NCI-H1092 treated with DMSO at 0.1 percent for 48 hours (cell line): ENCODE measurements around the gene INSRR.
A peak's percentile ranks its signal among the peaks of the same experiment; 100 is the strongest.

Source experiments
- DNase-seq: peaks from one replicate; lab custom pipeline; 2025; lab: John Stamatoyannopoulos, UW

INSRR gene

DNA sequence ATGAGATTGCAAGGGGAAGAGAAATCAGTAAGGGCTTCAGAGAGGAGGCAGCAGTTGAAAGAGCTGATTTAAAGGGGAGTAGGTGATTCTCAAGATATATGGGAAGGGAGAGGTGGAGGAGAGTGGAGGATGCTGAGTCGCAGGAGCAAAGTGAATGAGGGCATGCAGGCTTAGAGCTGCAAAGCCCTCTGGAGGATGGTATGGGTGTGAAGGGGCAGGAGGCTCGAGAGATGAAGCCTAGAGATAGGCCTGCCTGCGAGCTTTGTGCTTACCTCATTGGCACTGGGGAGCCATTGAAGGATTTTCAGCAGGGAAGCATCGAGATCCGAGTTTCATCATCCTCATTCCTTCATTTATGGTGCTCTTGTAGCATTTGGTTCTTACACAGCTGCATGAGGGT lies 26.5 kb downstream of the INSRR start:
- DNase-seq: no peak

DNA sequence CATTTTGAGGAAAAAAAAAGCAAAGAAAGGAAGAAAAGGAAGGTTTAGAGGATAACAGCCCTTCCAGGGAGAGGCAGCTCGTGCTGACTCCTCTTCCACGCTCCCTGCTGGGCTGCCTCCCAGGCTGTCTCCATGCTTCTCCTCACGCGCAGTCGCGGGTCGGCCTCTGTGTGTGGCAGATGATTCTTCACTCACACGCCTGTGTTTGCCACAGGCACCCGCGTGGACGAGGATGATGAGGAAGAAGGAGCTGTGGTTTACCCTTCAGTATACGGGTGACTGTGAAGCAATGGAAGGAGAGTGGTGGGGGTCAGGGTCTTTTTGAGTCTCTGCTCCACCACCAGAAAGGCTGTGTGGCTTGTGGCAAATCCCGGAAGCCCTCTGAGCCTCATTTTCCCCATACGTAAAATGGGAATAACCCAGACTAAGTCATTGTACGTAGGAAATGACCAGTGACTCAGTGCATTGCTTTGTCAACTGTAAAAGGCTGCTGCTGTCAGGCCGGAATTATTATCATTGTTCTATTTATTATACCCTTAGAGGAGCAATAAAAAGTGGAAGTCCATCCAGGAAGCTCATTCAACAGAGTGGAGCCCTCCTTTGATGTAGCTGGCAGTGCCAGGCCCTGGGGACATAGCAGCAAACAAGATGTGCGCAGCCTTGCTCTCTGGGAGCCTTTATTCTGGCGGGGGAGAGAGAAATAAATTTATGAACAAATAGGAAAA lies 30.4 kb downstream of the INSRR start:
- DNase-seq: no peak

DNA sequence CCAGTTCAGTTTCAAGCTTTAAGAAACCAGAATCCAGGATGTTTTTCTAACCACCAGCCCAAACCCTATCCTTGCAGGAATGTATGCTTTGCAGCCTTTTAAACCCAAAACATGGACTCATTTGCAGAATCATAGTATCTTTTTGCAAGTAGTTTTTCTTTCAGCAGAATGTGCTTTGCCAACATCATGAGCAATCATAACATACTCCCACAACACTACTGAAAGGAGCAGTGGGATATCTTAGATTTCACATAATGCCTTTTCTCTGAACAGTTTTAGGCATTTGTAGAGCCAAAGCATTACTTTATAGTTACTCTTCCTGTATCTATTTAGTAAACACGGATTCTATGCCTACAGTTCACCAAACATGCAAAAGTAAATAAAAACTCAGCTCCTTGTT lies 32.3 kb downstream of the INSRR start:
- no peak for DNase-seq

DNA sequence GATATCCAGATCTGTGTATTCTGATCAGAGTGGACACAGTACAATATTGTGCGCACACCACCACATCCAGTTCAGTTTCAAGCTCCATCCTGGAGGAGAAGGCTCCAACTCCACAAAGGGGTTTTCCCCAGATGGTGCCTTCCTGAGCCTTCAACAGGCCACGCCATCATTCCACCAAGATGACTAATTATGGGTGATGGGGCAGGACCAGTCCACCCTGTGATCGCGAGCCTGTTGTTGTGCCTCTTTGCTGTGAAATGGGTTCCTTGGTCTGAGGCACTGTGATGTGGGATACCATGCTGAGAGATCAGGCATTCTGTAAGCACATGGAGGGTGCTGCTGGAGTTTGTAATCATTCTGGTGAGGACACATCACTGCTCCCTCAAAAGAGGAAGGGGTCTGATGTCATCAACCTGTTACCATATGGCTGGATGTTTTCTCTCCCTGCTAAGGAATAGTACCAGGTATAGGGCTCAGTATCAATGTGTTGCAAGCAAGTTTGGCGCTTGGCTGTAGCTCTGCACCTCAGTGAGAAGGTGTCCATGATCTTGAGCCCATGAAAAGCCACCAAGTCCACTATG lies 35.6 kb downstream of the INSRR start:
- no peak for DNase-seq

DNA sequence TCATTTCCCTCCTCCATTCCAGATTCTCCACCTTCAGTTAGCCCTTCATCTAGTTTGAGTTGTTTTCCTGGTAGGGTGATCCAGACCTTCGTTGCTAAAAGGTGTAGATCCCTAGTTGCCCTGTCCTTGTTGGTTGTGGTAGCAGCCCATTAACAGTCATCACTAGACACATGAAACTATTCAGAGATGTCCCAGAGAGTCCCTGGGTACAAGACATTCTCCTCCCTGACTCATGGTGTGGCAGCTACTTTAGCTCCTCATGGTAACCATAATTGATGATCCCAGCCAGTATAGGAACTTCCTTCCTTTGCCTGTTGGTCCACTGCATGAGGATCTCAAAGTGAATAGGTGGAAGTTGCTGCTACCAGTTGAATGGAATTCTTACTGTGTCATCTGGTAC lies 36.2 kb downstream of the INSRR start:
- no peak for DNase-seq

DNA sequence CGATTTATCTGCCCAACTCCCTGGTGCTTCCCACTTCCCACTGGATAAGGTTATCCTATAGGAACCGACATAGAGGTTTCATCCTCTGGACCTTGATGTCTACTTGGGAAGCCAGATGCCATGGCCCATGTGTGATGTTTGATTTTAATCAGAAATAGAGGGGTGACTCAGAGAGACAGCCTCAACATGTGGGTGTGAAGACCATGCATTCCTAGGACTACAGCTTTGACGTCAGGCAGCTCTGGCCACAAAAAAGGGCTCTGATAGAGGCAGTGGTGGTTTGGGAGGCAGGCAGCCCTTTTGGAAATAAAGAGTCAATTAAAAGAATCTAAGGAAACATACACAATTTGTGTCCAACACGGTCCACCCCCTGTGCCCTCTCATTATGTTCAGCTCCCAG lies 37.1 kb downstream of the INSRR start:
- DNase-seq: no peak

DNA sequence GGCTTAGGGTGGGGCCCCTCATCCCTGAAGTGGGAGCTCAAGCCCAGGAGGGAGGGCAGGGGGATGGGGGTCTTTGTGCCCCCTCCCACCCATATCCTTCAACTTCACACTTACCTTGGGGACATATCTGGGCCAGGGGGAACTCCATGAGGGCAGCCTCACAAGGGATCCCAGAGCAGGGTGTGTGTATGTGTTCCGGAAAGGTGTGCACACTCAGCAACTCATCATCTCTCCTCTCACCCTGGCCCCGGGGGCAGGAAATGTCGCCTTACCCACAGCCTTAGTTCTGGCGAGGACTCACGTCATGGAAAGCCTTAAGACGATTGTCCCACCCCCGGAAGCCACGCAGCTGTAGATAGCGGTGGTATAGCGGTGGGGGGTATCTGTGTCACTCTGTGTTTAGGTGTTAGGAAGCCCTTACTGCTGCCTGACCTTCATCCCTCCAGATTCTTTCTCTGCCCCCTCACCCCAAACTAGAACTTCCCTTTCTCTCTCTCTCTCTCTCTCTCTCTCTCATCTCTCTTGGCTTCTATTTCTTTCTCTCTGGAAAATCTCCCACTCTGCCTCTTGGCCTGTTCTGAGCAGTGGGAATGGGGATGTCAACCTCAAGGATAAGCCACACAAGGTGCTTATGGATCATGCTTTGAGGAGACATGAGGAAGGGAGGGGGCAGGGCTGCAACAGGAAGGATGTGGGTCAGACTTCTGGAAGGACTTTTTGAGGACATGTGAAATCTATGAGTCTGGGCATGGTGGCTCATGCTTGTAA lies 42.2 kb downstream of the INSRR start, which contains the start of gene SH2D2A:
SH2D2A (minus strand) TSS at position 288 of the 768 bp plus-strand sequence; CDS start at position 148, 140 bp downstream.
- DNase-seq: no peak

DNA sequence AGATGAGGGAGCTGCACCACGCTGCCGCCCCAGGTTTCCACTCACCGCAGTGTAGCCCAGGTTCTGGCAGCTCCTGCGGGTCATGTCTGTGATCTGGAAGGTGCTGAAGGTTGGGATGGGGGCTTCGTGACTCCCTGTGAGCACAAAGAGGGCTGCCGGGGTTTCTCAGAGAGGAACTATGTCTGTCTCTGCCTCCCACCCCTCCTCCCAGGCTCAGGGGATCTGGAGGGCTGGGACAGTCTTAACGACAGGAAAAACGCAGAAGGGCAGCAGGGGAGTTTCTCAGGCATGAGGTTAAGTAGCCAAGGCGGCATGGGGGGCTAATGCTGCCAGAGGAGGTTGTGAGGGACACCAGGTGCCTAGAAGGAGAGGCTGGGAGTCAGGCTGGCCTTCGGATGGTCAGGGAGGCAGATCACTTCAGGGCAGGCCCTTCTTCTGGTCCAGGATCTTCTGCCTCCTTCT lies 42.9 kb downstream of the INSRR start:
- no peak for DNase-seq

DNA sequence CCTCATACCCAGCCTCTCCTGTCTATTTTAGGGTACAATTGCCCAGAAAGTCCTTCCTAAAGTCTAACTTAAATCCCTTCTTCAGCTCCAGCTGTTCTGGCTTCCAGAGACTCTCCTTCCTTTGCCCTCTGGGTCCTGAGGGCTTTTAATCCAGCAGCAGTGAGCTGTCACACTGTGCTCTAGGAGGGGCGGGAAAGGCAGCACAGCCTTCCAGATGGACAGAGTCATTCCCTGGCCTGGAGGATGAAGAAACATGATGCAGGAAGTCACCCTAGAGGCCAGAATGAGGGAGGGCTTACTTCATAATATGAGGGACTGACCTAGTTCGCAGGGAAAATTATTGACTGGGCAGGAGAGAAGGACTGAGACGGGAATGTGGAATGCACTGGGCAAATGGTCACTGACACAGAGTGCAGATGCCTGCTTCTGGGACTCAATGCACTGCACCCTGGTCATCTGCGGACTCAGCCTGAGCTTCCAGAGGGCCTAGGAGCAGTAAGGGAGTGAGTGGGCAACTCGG lies 43.5 kb downstream of the INSRR start:
- DNase-seq: no peak

DNA sequence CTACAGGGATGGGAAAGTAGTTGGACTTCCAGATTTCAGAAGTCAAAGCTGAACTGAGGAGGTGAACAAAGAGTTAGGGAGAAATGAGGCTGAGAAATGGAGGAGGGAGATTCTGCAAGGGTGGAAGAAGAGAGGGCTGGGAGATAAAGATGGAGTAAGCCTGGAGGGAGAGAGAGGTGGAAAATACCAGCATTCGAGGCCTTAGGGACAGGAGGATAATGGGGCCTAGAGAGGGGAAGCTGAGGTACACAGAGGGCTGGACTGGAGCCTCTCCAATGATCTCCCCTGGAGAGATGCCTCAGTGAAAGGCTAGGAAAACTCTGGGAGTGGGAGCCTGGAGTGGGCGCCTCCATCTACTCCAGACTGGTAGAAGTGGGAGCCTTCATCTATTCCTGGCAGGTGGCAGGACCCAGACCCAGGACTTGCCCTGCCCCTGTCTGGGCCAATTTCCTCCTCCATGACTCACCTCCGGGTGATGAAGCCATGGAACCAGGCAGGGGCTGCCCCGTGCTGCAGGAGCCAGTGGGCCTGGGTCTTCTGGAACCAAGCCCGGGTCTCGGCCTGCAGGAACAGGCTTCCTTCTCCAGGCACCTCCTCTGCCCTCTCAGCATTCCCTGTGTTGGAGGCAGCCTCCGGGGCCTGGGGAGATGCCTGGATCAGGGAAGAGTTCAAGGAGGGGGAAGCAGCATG lies 44.2 kb downstream of the INSRR start:
- DNase-seq: no peak

DNA sequence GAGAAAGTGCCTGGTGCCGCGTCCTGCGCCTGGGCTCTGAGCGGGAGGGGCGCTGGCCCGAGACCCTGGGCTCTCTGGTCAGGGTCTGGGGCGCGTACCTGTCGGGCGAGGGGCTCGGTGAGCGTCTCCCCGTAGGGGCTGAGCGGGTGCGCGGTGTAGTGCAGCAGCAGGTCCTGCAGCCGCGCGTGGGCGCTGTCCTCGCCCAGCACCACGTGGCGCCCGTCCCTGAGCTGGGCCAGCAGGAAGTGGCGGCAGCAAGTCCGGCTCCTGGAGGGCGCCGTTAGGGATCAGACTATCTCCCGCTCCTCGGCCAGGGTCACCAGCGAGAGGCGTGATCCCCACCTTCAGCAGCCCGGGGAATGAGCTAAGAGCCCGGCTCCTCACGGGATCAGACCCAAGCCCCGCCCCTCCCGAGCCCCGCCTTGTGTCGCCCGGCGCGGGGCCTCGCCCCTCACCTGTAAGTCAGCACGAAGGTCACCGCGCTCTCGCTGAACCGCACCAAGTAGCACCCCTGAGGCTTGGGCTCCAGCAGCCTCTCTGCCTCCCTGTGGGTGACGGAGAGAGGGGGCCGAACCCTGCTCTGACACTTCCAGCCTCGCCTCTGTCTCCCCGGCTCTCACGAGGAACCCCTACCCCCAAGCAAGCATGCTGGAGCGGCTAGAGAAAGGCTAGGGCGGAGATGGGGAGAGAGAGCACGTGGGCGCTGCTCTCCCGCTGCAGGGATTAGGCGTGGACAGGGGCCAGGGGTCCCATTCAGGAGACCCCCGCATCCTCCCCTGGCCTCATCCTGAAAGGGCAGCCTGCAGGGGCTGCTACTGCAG lies 45.0 kb downstream of the INSRR start:
- DNase-seq: peak; percentile 65

DNA sequence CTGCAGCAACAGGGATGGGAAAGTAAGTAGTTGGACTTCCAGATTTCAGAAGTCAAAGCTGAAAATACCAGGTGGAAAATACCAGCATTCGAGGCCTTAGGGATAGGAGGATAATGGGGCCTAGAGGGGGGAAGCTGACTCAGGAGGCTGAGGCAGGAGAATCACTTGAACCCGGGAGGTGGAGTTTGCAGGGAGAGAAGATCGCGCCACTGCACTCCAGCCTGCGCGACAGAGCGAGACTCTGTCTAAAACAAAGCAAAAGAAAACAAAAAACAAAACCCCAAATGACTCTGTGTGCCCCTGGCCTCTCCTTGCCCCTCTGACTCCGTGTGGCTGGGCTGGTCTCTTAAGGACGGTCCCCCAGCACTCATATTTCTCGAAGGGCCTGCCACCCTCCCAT lies 45.6 kb downstream of the INSRR start:
- DNase-seq: no peak

DNA sequence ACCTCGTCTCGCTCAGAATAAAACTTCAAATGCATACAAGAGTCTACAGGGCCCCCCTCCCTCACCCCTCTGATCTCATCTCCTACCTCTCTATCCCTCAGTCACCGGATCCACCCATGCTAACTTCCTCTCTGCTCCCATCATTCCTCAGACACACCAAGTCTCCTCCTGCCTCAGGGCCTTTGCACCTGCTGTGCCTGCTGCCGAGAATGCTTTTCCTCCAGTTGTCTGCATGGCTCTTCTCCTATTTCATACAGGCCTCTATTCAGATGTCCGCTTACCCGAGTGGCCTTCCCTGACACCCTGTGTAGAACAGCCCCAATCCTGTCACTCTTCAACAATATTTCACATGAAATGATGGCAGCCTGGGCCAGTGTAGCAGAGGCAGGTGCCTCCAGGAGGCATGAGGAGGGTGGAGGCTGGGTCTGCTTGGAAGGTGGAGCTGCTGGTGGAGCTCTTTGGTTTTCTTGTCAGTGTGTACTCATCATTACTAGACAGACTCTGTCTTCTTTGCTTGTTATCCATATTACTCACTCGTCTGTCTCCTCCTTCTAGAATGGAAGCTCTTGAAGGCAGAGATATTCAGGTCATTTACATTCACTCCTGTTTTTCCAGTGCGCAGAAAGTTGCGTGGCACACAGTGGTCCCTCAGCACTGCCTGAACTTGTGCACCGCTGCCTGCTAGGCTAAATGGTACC lies 46.5 kb downstream of the INSRR start:
- DNase-seq: no peak

DNA sequence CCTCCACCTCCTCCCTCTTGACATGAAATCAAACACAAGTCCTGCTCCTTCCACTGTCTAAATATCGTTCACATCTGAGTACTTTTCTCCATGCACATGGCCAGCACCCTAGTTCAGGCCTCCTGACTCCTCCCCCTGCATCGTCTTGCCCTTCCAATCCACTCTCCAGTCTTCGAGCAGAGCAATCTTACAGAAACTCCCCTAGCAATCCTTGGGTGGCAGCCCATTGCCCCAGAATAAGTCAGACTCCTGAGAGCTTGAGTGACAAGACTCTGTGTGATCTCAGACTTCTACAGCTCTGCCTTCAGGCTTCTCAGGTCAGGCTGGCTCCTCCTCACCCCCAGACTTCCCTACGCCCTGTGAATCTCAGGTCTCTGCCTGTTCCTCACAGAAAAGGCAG lies 47.7 kb downstream of the INSRR start:
- DNase-seq: no peak

DNA sequence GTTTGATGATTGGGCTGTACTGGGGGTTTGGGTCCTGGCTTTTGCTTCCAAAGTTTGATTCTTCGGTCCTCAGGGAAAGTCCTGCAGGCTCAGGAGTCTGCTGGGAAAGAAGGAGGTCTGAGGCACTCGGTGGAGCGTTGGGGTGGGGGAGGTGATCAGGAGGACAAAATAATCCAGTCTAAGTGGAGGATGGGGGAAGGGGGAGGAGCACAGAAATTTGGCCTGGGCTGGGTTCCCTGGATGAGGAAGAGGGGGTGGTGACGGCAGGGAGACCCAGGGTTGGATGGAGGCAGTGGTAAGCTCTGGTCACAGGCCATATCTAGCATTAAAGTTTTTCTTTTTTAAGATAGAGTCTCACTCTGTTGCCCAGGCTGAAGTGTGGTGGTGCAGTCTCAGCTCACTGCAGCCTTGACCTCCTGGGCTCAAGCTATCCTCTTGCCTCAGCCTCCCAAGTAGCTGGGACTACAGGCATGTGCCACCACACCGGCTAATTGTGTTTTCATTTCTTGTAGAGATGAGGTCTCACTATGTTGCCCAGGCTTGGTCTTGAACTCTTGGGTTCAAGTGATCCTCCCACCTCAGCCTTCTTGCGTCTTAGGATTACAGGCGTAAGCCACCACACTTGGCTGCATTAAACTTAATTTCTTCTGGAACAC lies 49.1 kb downstream of the INSRR start:
- DNase-seq: no peak

DNA sequence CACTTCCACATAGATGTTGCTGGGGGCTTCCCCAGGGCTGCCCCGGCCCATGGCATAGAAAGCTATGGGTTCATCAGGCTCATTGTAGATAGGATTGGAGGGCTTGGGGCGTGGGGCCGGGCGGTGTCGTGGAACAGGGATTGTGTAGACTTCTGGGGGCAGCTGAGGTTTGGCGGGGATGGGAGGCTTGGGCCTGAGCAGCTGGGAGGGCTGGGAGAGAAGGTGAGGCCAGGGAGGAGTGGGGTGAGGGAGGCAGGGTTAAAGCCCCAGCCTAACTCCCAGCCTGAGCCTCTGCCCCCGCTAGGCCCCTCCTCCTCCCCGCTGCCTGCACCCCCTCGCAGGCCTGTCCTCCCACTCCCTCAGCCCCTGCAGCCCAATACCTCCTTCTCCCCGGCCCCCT lies 49.6 kb downstream of the INSRR start:
- no peak for DNase-seq

DNA sequence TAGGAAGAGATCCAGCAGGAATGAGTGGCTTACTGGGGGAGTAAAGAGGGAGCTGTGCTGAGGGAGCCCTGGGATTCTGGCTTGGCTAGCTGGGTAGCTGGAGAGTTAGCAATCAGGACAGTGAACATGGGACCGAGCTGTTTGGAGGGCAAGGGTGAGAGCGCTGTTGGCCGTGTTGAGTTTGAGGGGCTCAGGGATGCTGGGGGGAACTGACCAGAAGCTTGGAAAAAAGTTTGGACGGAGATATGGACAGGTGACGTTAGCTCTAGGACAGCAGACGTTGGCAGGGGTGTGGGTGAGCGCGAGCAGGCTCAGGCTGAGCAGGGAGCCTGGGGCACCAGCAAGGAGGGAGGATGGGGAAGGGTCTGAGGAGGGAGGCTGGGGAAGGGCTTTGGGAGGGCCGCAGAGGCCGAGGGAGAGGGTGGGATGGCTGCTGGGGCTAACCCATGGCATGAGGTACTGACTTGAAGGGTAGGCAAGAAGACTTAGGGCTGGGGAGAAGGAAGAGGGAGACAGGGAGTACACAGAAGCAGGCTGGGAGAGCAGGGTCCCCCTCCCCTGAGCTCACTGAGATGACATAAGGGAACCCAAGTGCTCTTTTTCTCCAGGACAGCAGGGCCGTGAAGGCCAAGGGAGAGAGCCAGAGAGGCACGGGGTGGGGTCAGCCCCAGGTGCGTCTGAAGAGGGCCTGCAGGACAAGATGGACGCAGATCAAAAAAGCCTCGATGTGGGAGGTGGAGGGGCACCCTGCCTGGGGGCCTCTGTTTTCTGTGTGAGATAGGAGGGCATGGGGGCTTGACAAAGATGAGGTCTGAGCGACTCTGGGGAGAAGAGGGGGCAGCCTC lies 50.5 kb downstream of the INSRR start:
- no peak for DNase-seq

DNA sequence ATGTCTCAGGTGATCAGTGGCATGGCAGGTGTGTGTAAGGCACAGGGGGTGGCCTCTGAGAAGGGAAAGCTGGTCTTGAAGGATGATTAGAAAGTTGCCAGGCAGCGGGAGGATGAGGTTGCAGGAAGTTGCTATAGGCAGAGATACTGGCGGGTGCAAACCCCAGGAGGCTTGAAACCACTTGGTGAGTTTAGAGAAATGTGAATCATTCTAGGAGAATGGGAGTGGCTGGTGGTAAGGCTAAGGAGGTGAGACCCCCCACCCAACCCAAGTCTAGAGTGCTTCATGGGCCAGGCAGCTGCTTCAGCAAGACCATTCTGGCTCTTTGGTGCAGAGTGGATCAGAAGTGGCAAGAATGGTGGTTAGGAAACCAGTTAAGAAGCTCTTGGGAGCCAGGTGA lies 51.3 kb downstream of the INSRR start:
- no peak for DNase-seq
